Heart left ventricle (tissue), 13 donors: Measurements from ENCODE around the gene MSI1.

Experiments used
- CTCF ChIP-seq, 12 donors: fragments of 200-600 bp; sonication (generic) in 4 of 12; IDR thresholded peaks; one replicate each; pipeline versions ENCODE4 v1.5.0 to v1.8.0; 2018 to 2022; ENCODE audit warnings: antibody characterized with exemption in 12 of 12, mild to moderate bottlenecking in 5 of 12
- POLR2A ChIP-seq, 2 donors: fragments of 450-650 bp; IDR thresholded peaks; one replicate each; pipeline ENCODE4 v1.6.1; 2017; ENCODE audit warnings: antibody characterized with exemption in 2 of 2, mild to moderate bottlenecking in 2 of 2, moderate library complexity in 2 of 2
- donor health status: ischemic (EF 13 %, LVEDD 7.1; RV severe dilation, severe dysfunction).
- donor health status: DM: no; HTN: yes; CAD: no.
- donor health status: DM: no; HTN: no; CAD: no.
- donor health status: ischemic (EF 25% LVEDD 6.9; RV normal size, moderate dysfunction).
- donor health status: ischemic (EF 25% LVEDD 5.7; RV mildly dilated, moderate dysfunction).
- donor health status: ischemic (EF 35%, LVEDD 5.7; RV mildly dilated, moderate dysfunction).
- donor health status: nonischemic (EF 11% LVEDD 7.7; RV severe dilation, severe dysfunction).
- donor health status: DM: yes; HTN: yes; CAD: no.
- donor health status: PGD.
- donor health status: ischemic (EF 29% LVEDD 5.4; RV normal size, mild dysfunction).
- donor health status: nonischemic (EF 23%, LVEDD 6.1; RV moderate dilation, normal function).

GRCh38 chr12:120316798-120317223, 52.2 kb downstream of the MSI1 start:
- TF ChIP-seq CTCF (IDR thresholded peaks at IDR 0.05), result no peak
- no peak for TF ChIP-seq POLR2A (IDR thresholded peaks at IDR 0.05)
